ENCODE results near the gene C6orf136. TPM values are rescaled to one million over a fixed set of nuclear protein-coding genes. Genes with fewer than 3 reads are reported as not detected.
A peak's percentile ranks its signal among the peaks of the same experiment; 100 is the strongest.

Gene C6orf136
- polyA plus RNA-seq, 1 donor = 16.1 TPM

- peak; percentile 81 for DNase-seq (ENCODE audit: low read depth)
These were observed 31.5 kb upstream of the C6orf136 start for GRCh38 chr6:30615219-30615957.

DNA sequence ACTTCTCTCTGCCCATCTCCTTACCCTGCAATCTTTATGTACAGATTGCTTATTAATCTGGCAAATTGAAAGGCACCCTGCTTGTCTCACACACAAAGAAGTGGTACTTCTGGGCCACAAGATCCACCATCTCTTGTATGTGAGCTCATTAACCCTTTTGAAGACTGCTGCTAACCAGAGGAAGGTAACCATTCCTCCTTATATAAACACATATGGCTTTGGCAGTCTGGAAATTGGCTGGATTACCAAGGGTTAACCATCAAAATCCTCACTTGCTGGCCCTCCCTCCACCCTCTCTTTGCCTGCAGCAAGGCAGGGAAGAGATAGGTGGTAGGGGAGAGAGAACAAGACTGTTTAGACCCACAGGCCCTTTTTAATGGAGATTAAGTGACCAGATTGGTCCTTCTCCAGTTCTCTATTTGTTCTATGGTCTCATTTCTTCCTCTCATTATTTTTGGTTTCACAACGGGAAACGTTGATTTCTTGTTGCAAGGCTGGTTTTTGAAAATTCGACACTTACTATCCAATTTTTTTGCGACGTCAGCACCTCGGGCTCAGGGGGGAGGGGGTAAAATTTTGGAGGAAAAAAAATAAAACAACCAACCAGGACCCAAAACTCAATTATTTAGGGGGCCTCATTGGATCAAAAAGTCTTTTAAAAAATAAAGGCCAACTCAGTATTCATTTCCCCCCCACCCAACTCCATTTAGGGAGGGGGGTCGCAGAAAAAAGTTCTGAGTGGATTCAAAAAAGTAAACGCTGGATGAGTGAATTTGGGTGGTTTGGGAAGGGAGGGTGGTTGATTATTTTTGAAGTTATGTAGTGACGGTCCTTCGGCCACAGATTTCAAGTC, 30.7 kb upstream of the C6orf136 start:
- DNase-seq (ENCODE audit: low read depth) = no peak

DNA sequence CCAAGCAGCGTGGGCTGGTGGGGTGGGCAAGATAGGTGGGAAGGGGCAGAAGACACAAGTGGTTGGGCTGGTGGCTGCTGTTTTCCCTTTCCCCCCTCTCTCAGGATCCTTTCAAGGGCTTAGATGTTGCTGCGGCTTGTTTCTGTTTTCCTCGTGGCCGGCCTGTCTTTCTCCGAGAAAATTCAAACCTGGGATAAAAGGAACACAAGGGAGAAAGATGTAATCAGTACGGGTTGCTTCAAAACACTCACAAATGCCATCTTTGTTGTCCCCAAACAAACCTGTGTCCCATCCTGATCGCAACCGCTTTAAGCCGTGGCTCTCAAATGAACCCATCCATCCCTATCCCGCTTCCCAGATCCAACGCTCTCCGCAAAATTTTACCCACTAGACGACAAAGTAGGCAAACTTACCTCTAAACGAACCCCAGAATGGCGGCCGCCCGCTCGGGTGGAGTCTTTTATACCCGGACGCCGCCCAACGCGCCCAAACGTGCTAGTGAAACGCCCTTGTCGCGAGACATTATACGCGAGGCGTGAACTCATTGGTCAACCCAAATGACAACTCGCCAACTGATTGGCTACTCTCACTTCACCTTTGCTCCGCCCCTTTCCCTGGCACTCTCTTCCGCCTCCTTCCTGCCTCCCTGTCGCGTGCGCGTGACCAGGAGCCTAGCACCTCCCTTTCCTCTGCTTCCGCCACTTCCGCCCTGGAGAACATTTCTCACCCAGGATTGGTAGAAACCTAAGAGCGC, 29.9 kb upstream of the C6orf136 start, which contains the start of gene PPP1R10:
TSS of gene PPP1R10 (minus strand) at position 433 of the 754 bp plus-strand sequence. CDS start 7,299 bp downstream, outside the sequence.
- peak; percentile 100 for DNase-seq (ENCODE audit: low read depth)

GRCh38 chr6:30617565-30618269, 29.2 kb upstream of the C6orf136 start, which contains the start of gene MRPS18B:
TSS of gene MRPS18B (plus strand) at chr6:30617840. CDS start at chr6:30617866, 26 bp downstream.
- DNase-seq (ENCODE audit: low read depth) = peak; percentile 99

- DNase-seq (ENCODE audit: low read depth) = no peak
These were observed 28.6 kb upstream of the C6orf136 start for GRCh38 chr6:30618270-30618797.

DNA sequence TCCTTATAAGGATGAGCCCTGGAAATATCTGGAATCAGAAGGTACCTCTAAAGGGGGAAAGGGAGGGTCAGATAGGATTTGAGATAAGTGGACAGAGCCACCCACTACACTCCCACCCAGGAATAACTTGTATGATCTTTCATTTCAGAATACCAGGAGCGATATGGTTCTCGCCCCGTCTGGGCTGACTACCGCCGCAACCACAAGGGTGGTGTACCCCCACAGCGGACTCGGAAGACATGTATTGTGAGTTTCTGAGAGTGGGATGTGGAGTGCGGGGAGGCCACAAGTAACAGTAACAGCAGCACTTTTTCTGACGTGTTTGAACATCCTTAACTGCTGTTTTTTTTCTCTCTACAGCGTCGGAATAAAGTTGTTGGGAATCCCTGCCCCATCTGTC, 27.4 kb upstream of the C6orf136 start:
- no peak for DNase-seq (ENCODE audit: low read depth)

GRCh38 chr6:30625511-30625910, 21.4 kb upstream of the C6orf136 start:
- no peak for DNase-seq (ENCODE audit: low read depth)

DNA sequence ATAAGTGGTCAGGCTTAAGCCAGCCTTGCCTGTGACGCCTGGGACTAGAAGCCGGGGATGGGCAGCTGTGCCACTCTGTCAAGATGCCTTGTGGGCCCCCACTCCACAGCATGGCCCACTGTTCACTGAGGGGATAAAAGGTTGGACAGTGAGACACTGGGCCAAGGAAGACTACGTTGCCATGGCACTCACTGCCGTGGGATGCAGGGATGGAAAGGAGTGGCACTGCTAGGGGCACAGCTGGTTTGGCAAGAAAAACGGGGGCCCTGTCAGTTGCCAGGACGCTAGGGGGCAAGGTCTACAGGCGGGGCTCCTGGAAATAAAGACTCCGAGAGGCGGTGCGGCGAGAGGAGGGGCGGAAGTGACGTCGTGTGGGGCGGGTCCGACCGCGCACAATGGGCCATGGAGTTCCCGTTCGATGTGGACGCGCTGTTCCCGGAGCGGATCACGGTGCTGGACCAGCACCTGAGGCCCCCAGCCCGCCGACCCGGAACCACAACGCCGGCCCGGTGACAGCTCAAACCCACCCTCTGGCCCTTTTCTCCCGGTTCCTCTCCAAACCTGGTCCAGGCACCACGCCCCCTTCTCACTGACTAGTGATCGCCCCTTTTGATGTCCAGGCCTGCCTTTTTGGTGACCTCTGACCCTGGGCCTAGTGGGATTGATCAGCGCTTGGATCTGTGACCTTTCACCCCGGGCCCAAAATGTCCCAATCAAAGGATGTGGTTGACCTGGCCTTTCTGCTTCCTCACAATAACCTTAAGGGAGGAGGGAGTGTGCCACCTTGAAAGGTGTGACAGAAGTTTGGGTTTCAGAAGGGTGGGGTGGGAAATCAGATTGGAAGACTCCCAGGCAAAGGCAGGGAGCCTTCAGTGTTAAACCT, 20.2 kb upstream of the C6orf136 start, which contains the start of gene ATAT1:
TSS of gene ATAT1 (plus strand) at position 391 of the 883 bp plus-strand sequence.
- no peak for DNase-seq (ENCODE audit: low read depth)

DNA sequence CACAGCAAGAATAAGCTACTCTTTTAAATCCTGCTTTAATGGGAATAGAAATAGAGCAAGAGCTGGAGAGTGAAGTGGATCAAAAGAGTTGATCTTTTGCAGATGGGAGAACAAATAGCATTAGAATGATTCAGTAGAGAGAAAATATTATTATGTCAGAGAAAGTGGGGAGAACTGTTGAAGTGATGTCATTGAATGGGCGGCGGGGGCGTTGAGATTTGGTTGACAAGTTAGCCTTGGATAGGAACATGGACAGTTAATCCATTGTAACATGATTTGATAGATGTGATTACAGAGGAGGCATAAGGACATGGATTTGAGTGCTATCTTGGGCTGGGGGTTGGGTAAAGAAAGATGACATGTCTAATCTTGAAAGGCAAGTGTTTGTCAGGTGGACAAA, 11.1 kb upstream of the C6orf136 start:
- no peak for DNase-seq (ENCODE audit: low read depth)

- no peak for DNase-seq (ENCODE audit: low read depth)
These were observed 6.5 kb upstream of the C6orf136 start for GRCh38 chr6:30640481-30640880.

- no peak for DNase-seq (ENCODE audit: low read depth)
These were observed 5.9 kb upstream of the C6orf136 start for GRCh38 chr6:30641048-30641447.

GRCh38 chr6:30643656-30644055, 3.3 kb upstream of the C6orf136 start:
- DNase-seq (ENCODE audit: low read depth) = no peak

DNA sequence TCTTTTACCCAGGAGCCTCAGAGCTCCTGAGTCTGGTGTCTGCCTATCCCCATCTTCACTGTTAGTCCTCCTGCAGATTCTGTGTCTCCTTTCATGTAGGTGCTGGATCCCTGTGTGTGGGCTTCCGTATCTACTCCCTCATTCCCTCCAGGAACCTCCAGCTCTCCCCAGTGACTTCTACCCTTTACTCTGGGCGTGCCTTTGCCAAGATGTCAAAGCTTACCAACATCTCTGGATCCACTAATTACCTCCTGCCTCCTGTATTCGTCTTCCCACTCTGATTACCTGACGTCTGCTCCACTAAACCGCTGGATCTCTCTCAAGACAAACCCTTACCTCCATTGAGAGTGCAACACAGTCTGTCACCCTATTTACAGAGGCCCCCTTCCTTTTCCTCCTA, 2.2 kb upstream of the C6orf136 start:
- DNase-seq (ENCODE audit: low read depth) = no peak

GRCh38 chr6:30645989-30646388, 944 bp upstream of the C6orf136 start:
- no peak for DNase-seq (ENCODE audit: low read depth)

- no peak for DNase-seq (ENCODE audit: low read depth)
These were observed 546 bp downstream of the C6orf136 start for GRCh38 chr6:30647242-30648116.

- no peak for DNase-seq (ENCODE audit: low read depth)
These were observed 4.2 kb downstream of the C6orf136 start for GRCh38 chr6:30651143-30651542.

GRCh38 chr6:30654798-30655742, 8.1 kb downstream of the C6orf136 start:
- no peak for DNase-seq (ENCODE audit: low read depth)

GRCh38 chr6:30655743-30656094, 8.8 kb downstream of the C6orf136 start:
- no peak for DNase-seq (ENCODE audit: low read depth)

Data from forelimb muscle (tissue), 1 donor.